Measurements from ENCODE around the gene CGB5.

CGB5 gene

DNA sequence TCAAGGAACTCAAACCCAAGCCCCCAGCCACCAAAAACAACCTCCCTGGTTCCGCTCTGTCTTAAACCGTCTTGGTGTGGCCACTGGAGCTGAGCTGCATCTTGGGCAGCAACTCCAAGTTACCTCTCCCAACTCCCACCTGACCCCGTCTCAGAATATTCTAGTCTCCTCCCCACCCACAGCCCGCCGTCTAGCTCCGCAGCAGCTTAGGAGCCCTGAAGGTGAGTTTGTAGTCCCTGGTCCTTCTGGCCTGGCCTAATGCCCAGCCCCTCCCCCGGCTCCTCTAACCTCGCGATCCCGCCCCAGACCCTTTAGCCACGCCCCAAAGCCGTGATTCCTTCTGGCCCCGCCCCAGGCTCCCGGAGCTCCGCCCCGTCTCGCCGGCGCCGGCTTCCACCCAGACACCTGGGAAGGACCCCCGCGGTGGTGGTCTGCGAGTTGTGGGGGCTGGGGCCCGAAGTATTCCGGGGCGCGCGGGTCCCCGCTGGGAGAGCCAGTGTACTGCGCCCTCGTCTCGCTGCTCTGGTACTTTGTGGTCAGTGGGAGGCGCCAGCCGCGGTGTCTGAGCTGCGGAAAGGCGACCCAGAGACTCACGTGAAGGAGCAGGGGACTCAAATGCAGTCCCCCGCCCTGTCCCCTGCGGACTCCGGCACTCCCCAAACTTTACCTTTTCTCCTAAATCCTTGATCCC is 24.3 kb upstream of the CGB5 start (continued):
- TF ChIP-seq, protein P1, sequence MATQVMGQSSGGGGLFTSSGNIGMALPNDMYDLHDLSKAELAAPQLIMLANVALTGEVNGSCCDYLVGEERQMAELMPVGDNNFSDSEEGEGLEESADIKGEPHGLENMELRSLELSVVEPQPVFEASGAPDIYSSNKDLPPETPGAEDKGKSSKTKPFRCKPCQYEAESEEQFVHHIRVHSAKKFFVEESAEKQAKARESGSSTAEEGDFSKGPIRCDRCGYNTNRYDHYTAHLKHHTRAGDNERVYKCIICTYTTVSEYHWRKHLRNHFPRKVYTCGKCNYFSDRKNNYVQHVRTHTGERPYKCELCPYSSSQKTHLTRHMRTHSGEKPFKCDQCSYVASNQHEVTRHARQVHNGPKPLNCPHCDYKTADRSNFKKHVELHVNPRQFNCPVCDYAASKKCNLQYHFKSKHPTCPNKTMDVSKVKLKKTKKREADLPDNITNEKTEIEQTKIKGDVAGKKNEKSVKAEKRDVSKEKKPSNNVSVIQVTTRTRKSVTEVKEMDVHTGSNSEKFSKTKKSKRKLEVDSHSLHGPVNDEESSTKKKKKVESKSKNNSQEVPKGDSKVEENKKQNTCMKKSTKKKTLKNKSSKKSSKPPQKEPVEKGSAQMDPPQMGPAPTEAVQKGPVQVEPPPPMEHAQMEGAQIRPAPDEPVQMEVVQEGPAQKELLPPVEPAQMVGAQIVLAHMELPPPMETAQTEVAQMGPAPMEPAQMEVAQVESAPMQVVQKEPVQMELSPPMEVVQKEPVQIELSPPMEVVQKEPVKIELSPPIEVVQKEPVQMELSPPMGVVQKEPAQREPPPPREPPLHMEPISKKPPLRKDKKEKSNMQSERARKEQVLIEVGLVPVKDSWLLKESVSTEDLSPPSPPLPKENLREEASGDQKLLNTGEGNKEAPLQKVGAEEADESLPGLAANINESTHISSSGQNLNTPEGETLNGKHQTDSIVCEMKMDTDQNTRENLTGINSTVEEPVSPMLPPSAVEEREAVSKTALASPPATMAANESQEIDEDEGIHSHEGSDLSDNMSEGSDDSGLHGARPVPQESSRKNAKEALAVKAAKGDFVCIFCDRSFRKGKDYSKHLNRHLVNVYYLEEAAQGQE (tag by site-specific recombination; IDR thresholded peaks at IDR 0.05) = no peak
- no peak for TF ChIP-seq ZNF404 (tag by site-specific recombination; IDR thresholded peaks at IDR 0.05)
- TF ChIP-seq ZNF48 (tag by site-specific recombination; IDR thresholded peaks at IDR 0.05) = no peak
- no peak for TF ChIP-seq ZNF416 (tag by site-specific recombination; IDR thresholded peaks at IDR 0.05)
- TF ChIP-seq GLIS1 (tag by site-specific recombination; IDR thresholded peaks at IDR 0.05) = peak; percentile 36; the same call in 1 of the 2 replicates
- TF ChIP-seq ZNF473 (tag by site-specific recombination; IDR thresholded peaks at IDR 0.05) = no peak
- peak; percentile 44; the same call in 1 of the 2 replicates for TF ChIP-seq SP2 (tag by site-specific recombination; IDR thresholded peaks at IDR 0.05)
- TF ChIP-seq ZNF335 (tag by site-specific recombination; conservative IDR thresholded peaks at IDR 0.05) = peak; percentile 39; the same call in 1 of the 2 replicates
- TF ChIP-seq SP3 (tag by site-specific recombination; IDR thresholded peaks at IDR 0.05) = peak; percentile 39; the same call in 1 of the 2 replicates
- TF ChIP-seq, protein P2, sequence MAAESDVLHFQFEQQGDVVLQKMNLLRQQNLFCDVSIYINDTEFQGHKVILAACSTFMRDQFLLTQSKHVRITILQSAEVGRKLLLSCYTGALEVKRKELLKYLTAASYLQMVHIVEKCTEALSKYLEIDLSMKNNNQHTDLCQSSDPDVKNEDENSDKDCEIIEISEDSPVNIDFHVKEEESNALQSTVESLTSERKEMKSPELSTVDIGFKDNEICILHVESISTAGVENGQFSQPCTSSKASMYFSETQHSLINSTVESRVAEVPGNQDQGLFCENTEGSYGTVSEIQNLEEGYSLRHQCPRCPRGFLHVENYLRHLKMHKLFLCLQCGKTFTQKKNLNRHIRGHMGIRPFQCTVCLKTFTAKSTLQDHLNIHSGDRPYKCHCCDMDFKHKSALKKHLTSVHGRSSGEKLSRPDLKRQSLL (tag by site-specific recombination; IDR thresholded peaks at IDR 0.05) = no peak
- TF ChIP-seq, protein P3, sequence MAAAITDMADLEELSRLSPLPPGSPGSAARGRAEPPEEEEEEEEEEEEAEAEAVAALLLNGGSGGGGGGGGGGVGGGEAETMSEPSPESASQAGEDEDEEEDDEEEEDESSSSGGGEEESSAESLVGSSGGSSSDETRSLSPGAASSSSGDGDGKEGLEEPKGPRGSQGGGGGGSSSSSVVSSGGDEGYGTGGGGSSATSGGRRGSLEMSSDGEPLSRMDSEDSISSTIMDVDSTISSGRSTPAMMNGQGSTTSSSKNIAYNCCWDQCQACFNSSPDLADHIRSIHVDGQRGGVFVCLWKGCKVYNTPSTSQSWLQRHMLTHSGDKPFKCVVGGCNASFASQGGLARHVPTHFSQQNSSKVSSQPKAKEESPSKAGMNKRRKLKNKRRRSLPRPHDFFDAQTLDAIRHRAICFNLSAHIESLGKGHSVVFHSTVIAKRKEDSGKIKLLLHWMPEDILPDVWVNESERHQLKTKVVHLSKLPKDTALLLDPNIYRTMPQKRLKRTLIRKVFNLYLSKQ (tag by site-specific recombination; IDR thresholded peaks at IDR 0.05; ENCODE audit: borderline replicate concordance) = no peak
- TF ChIP-seq ZNF121 (tag by site-specific recombination; IDR thresholded peaks at IDR 0.05) = no peak
- TF ChIP-seq, protein P4, sequence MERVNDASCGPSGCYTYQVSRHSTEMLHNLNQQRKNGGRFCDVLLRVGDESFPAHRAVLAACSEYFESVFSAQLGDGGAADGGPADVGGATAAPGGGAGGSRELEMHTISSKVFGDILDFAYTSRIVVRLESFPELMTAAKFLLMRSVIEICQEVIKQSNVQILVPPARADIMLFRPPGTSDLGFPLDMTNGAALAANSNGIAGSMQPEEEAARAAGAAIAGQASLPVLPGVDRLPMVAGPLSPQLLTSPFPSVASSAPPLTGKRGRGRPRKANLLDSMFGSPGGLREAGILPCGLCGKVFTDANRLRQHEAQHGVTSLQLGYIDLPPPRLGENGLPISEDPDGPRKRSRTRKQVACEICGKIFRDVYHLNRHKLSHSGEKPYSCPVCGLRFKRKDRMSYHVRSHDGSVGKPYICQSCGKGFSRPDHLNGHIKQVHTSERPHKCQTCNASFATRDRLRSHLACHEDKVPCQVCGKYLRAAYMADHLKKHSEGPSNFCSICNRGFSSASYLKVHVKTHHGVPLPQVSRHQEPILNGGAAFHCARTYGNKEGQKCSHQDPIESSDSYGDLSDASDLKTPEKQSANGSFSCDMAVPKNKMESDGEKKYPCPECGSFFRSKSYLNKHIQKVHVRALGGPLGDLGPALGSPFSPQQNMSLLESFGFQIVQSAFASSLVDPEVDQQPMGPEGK (tag by site-specific recombination; IDR thresholded peaks at IDR 0.05) = 0 out of 2 replicates have a peak, but pooled peaks have one; percentile 15
- TF ChIP-seq ZBTB20 (tag by site-specific recombination; IDR thresholded peaks at IDR 0.05) = no peak
- no peak for TF ChIP-seq RBAK (tag by site-specific recombination; IDR thresholded peaks at IDR 0.05)
- no peak for TF ChIP-seq ZNF600 (tag by site-specific recombination; IDR thresholded peaks at IDR 0.05)
- no peak for TF ChIP-seq REPIN1 (tag by site-specific recombination; IDR thresholded peaks at IDR 0.05; ENCODE audit: low read depth)
- TF ChIP-seq, protein P5, sequence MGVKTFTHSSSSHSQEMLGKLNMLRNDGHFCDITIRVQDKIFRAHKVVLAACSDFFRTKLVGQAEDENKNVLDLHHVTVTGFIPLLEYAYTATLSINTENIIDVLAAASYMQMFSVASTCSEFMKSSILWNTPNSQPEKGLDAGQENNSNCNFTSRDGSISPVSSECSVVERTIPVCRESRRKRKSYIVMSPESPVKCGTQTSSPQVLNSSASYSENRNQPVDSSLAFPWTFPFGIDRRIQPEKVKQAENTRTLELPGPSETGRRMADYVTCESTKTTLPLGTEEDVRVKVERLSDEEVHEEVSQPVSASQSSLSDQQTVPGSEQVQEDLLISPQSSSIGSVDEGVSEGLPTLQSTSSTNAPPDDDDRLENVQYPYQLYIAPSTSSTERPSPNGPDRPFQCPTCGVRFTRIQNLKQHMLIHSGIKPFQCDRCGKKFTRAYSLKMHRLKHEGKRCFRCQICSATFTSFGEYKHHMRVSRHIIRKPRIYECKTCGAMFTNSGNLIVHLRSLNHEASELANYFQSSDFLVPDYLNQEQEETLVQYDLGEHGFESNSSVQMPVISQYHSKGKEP (tag by site-specific recombination; IDR thresholded peaks at IDR 0.05) = no peak
- TF ChIP-seq, protein P6, sequence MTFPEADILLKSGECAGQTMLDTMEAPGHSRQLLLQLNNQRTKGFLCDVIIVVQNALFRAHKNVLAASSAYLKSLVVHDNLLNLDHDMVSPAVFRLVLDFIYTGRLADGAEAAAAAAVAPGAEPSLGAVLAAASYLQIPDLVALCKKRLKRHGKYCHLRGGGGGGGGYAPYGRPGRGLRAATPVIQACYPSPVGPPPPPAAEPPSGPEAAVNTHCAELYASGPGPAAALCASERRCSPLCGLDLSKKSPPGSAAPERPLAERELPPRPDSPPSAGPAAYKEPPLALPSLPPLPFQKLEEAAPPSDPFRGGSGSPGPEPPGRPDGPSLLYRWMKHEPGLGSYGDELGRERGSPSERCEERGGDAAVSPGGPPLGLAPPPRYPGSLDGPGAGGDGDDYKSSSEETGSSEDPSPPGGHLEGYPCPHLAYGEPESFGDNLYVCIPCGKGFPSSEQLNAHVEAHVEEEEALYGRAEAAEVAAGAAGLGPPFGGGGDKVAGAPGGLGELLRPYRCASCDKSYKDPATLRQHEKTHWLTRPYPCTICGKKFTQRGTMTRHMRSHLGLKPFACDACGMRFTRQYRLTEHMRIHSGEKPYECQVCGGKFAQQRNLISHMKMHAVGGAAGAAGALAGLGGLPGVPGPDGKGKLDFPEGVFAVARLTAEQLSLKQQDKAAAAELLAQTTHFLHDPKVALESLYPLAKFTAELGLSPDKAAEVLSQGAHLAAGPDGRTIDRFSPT (tag by site-specific recombination; IDR thresholded peaks at IDR 0.05) = no peak
- no peak for TF ChIP-seq ZNF677 (tag by site-specific recombination; IDR thresholded peaks at IDR 0.05)
- TF ChIP-seq KLF8 (tag by site-specific recombination; IDR thresholded peaks at IDR 0.05) = peak; percentile 19; the same call in 1 of the 2 replicates
- no peak for TF ChIP-seq ZSCAN23 (tag by site-specific recombination; IDR thresholded peaks at IDR 0.05)
- TF ChIP-seq ZNF211 (tag by site-specific recombination; IDR thresholded peaks at IDR 0.05; ENCODE audit: low read depth) = no peak
- TF ChIP-seq ZFP37 (tag by site-specific recombination; IDR thresholded peaks at IDR 0.05) = no peak
- no peak for TF ChIP-seq KLF16 (tag by site-specific recombination; IDR thresholded peaks at IDR 0.05)
- no peak for TF ChIP-seq OSR2 (tag by site-specific recombination; IDR thresholded peaks at IDR 0.05)
- no peak for TF ChIP-seq ZNF354C (tag by site-specific recombination; IDR thresholded peaks at IDR 0.05; ENCODE audit: borderline replicate concordance, low read depth)
